H9 (cell line): ENCODE results near the gene ANXA7. TPM values are rescaled to one million over a fixed set of nuclear protein-coding genes. Genes with fewer than 3 reads are reported as not detected.

Source experiments
- DNase-seq: peaks from one replicate; pipeline ENCODE4 v3.0.0-alpha.2; 2017
- H2AFZ ChIP-seq: one replicate; pipeline ENCODE4 v1.6.1; 2013; ENCODE audit warnings: mild to moderate bottlenecking, low read length, control low read depth, moderate library complexity
- H2AK5ac ChIP-seq: 2 replicates; pipeline ENCODE4 v1.6.1; 2013; ENCODE audit warnings: low read length, control low read depth, mixed read lengths; ENCODE audit not compliant: insufficient read length
- H2BK120ac ChIP-seq: one replicate; pipeline ENCODE4 v1.6.1; 2013; ENCODE audit warnings: low read depth, mild to moderate bottlenecking, low read length, control low read depth, inconsistent platforms; ENCODE audit not compliant: poor library complexity, severe bottlenecking
- H2BK12ac ChIP-seq: 2 replicates; pipeline ENCODE4 v1.6.1; 2013; ENCODE audit warnings: low read length, control low read depth, mixed read lengths, low read depth; ENCODE audit not compliant: insufficient read length
- H2BK15ac ChIP-seq: 2 replicates; pipeline ENCODE4 v1.6.1; 2013; ENCODE audit warnings: low read depth, low read length, control low read depth
- H2BK20ac ChIP-seq: one replicate; pipeline ENCODE4 v1.6.1; 2013; ENCODE audit warnings: low read depth, mild to moderate bottlenecking, low read length, control low read depth, inconsistent platforms; ENCODE audit not compliant: poor library complexity, severe bottlenecking
- H2BK5ac ChIP-seq: 2 replicates; pipeline ENCODE4 v1.6.1; 2013; ENCODE audit warnings: low read length, control low read depth, mixed read lengths; ENCODE audit not compliant: insufficient read length
- H3K14ac ChIP-seq: 2 replicates; pipeline ENCODE4 v1.6.1; 2013; ENCODE audit warnings: low read length, control low read depth; ENCODE audit not compliant: insufficient read depth
- H3K18ac ChIP-seq: 2 replicates; pipeline ENCODE4 v1.6.1; 2013; ENCODE audit warnings: low read depth, mild to moderate bottlenecking, mixed read lengths, low read length, control low read depth; ENCODE audit not compliant: insufficient read length
- H3K23ac ChIP-seq: 2 replicates; pipeline ENCODE4 v1.6.1; 2013; ENCODE audit warnings: low read length, control low read depth, mixed read lengths, low read depth; ENCODE audit not compliant: insufficient read length
- H3K23me2 ChIP-seq: 2 replicates; pipeline ENCODE4 v1.6.1; 2013; ENCODE audit warnings: low read depth, mild to moderate bottlenecking, mixed read lengths, low read length, control low read depth; ENCODE audit not compliant: insufficient read length, poor library complexity, severe bottlenecking
- H3K27ac ChIP-seq: 2 replicates; pipeline ENCODE4 v1.5.1; 2013; ENCODE audit warnings: low read length, control low read depth, mixed read lengths, low read depth; ENCODE audit not compliant: insufficient read length
- H3K27me3 ChIP-seq: 2 replicates; pipeline ENCODE4 v1.6.1; 2013; ENCODE audit warnings: low read length, control low read depth, inconsistent platforms; ENCODE audit not compliant: insufficient read depth
- H3K4ac ChIP-seq: 2 replicates; pipeline ENCODE4 v1.6.1; 2013; ENCODE audit warnings: low read depth, mild to moderate bottlenecking, control low read depth, inconsistent platforms, low read length, moderate library complexity
- H3K4me1 ChIP-seq: 2 replicates; pipeline ENCODE4 v1.6.1; 2013; ENCODE audit warnings: low read length, control low read depth, inconsistent platforms; ENCODE audit not compliant: insufficient read depth
- H3K4me2 ChIP-seq: 2 replicates; pipeline ENCODE4 v1.6.1; 2013; ENCODE audit warnings: low read length, control low read depth, mixed read lengths; ENCODE audit not compliant: insufficient read length, insufficient read depth
- H3K56ac ChIP-seq: 2 replicates; pipeline ENCODE4 v1.6.1; 2013; ENCODE audit warnings: low read depth, mild to moderate bottlenecking, mixed read lengths, low read length, control low read depth; ENCODE audit not compliant: insufficient read length
- H3K79me1 ChIP-seq: 2 replicates; pipeline ENCODE4 v1.6.1; 2013; ENCODE audit warnings: low read depth, mild to moderate bottlenecking, moderate library complexity, low read length, control low read depth, inconsistent platforms; ENCODE audit not compliant: insufficient read depth, poor library complexity, severe bottlenecking
- H3K79me2 ChIP-seq: 2 replicates; pipeline ENCODE4 v1.6.1; 2013; ENCODE audit warnings: low read length, control low read depth, inconsistent platforms; ENCODE audit not compliant: insufficient read depth
- H3K9ac ChIP-seq: 2 replicates; pipeline ENCODE4 v1.6.1; 2013; ENCODE audit warnings: low read length, control low read depth, mixed read lengths; ENCODE audit not compliant: insufficient read length; ENCODE audit errors: extremely low read depth
- H3K9me3 ChIP-seq: one replicate; pipeline ENCODE4 v1.6.1; 2013; ENCODE audit warnings: low read depth, low read length, inconsistent platforms; ENCODE audit not compliant: control insufficient read depth
- H3T11ph ChIP-seq: one replicate; pipeline ENCODE4 v1.6.1; 2013; ENCODE audit warnings: mild to moderate bottlenecking, low read length, control low read depth, inconsistent platforms
- H4K20me1 ChIP-seq: one replicate; pipeline ENCODE4 v1.6.1; 2013; ENCODE audit not compliant: control insufficient read depth, insufficient read length, insufficient read depth
- H4K5ac ChIP-seq: 2 replicates; pipeline ENCODE4 v1.6.1; 2013; ENCODE audit warnings: low read depth, mild to moderate bottlenecking, mixed read lengths, low read length, control low read depth; ENCODE audit not compliant: insufficient read length
- H4K8ac ChIP-seq: replicated peaks from 2 replicates; pipeline ENCODE4 v1.6.1; 2013; ENCODE audit warnings: low read length, control low read depth, mixed read lengths, low read depth; ENCODE audit not compliant: insufficient read length
- H4K91ac ChIP-seq: 2 replicates; pipeline ENCODE4 v1.6.1; 2013; ENCODE audit warnings: low read depth, mild to moderate bottlenecking, moderate library complexity, mixed read lengths, low read length, control low read depth; ENCODE audit not compliant: insufficient read length
- H3K27ac Mint-ChIP-seq, 3 experiments: 2 replicates in 2 of 3; 3 replicates in 1 of 3; pipeline ENCODE4 v1.8.0; 2020 to 2021; ENCODE audit warnings: mixed read lengths in 3 of 3, mild to moderate bottlenecking in 1 of 3, moderate library complexity in 1 of 3
- H3K27me3 Mint-ChIP-seq: 2 replicates; pipeline ENCODE4 v1.8.0; 2021; ENCODE audit warnings: low read depth, mild to moderate bottlenecking, moderate library complexity, mixed read lengths
- H3K36me3 Mint-ChIP-seq, 3 experiments: 2 replicates in 2 of 3; 3 replicates in 1 of 3; pipeline ENCODE4 v1.8.0; 2020 to 2021; ENCODE audit warnings: low read depth in 3 of 3, mixed read lengths in 3 of 3; ENCODE audit not compliant: insufficient read depth in 1 of 3
- H3K4me1 Mint-ChIP-seq, 2 experiments: 2 replicates each; pipeline ENCODE4 v1.8.0; 2020; ENCODE audit warnings: mixed read lengths in 2 of 2
- H3K4me3 Mint-ChIP-seq, 2 experiments: 2 replicates in 1 of 2; 3 replicates in 1 of 2; pipeline ENCODE4 v1.8.0; 2020 to 2021; ENCODE audit warnings: mild to moderate bottlenecking in 2 of 2, mixed read lengths in 2 of 2, moderate library complexity in 1 of 2
- H3K9me3 Mint-ChIP-seq, 2 experiments: 2 replicates in 1 of 2; 3 replicates in 1 of 2; pipeline ENCODE4 v1.8.0; 2020; ENCODE audit warnings: mild to moderate bottlenecking in 2 of 2, mixed read lengths in 2 of 2, moderate library complexity in 1 of 2
- WGBS: extraction: QIAGEN DNeasy Blood & Tissue Kit; methylation state at CpG from one replicate; pipeline ENCODE4 v1.1.7; 2013; ENCODE audit warnings: missing lambda C conversion rate, low lambda C conversion rate, mixed read lengths; ENCODE audit not compliant: insufficient read length; ENCODE audit errors: extremely low coverage; 5-methylcytosine and 5-hydroxymethylcytosine counted together
- total RNA-seq: library from RNA; stranded (reverse); gene quantifications from 2 replicates; pipeline ENCODE4 v1.2.1, GENCODE V29; 2021
- TF ChIP-seq, protein P1 (sequence below): fragments of 200-600 bp; sonication (generic); conservative IDR thresholded peaks from 3 replicates; pipeline ENCODE4 v1.8.0; 2021; ENCODE audit warnings: antibody characterized with exemption, mild to moderate bottlenecking

Gene ANXA7
- total RNA-seq, 1 experiment from 2014 or later, result 84.6 TPM

DNA sequence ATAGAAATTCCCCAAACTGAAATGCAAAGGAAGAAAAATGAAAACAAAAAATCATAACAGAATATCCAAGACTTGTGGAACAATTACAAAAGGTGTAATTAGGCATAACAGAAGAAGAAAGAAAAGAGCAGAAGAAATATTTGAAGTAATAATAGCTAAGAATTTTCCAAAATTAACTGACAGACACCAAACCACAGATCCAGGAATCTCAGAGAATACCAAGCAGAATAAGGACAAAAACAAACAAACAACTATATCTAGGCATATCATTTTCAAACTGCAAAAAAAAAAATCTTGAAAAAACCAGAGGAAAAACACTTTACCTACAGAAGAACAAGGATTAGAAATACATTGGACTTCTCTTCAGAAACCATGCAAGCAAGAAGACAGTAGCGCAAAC is 80.7 kb downstream of the ANXA7 start:
- Mint-ChIP-seq H3K27me3 (no peaks in the 10 kb centered on the region; the same call in none of the 2 replicates), H3K4me1 (no peaks in the 10 kb centered on the region), H3K36me3 (no peaks in the 10 kb centered on the region), H3K4me3 (no peak overlapping the region), H3K9me3 (peaks cover 0 to 3% of the 10 kb centered on the region in 2 experiments; a peak in 1 of 5 replicates), H3K27ac (no peak overlapping the region)
- Histone ChIP-seq H4K8ac (no peak overlapping the region), H3K56ac (no peak overlapping the region), H3K4ac (no peak overlapping the region), H4K91ac (no peak overlapping the region), H3T11ph (no peak overlapping the region), H4K20me1 (no peaks in the 10 kb centered on the region), H3K23ac (no peak overlapping the region), H2BK15ac (no peak overlapping the region), H3K9ac (no peak overlapping the region), H2BK5ac (no peak overlapping the region), H3K27me3 (no peaks in the 10 kb centered on the region), H3K79me2 (no peaks in the 10 kb centered on the region), H2BK12ac (no peak overlapping the region), H3K18ac (no peak overlapping the region), H3K23me2 (no peaks in the 10 kb centered on the region), H3K4me1 (no peaks in the 10 kb centered on the region), H2AK5ac (no peak overlapping the region), H3K27ac (no peak overlapping the region), H2AFZ (no peak overlapping the region), H3K79me1 (no peaks in the 10 kb centered on the region), H2BK20ac (no peak overlapping the region), H4K5ac (no peak overlapping the region), H3K9me3 (no peaks in the 10 kb centered on the region), H3K14ac (no peak overlapping the region), H2BK120ac (no peak overlapping the region), H3K4me2 (no peak overlapping the region)
- TF ChIP-seq, protein P1, sequence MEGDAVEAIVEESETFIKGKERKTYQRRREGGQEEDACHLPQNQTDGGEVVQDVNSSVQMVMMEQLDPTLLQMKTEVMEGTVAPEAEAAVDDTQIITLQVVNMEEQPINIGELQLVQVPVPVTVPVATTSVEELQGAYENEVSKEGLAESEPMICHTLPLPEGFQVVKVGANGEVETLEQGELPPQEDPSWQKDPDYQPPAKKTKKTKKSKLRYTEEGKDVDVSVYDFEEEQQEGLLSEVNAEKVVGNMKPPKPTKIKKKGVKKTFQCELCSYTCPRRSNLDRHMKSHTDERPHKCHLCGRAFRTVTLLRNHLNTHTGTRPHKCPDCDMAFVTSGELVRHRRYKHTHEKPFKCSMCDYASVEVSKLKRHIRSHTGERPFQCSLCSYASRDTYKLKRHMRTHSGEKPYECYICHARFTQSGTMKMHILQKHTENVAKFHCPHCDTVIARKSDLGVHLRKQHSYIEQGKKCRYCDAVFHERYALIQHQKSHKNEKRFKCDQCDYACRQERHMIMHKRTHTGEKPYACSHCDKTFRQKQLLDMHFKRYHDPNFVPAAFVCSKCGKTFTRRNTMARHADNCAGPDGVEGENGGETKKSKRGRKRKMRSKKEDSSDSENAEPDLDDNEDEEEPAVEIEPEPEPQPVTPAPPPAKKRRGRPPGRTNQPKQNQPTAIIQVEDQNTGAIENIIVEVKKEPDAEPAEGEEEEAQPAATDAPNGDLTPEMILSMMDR, result no peak
- no CpG with 5 or more reads among the region's 1 CpG for WGBS
- no peak for DNase-seq
